ENCODE results near the gene ACYP2.
"Not testable (repeated sequence)": the region's sequence is repeated elsewhere in the genome, so short reads cannot be mapped to it uniquely, and the experiment has no call there.

The ACYP2 gene

GRCh38 chr2:54099829-54100585 is 15.4 kb upstream of the ACYP2 start:
- no peak for DNase-seq

GRCh38 chr2:54100772-54101171 is 14.6 kb upstream of the ACYP2 start:
- DNase-seq = no peak

GRCh38 chr2:54103454-54104314 is 11.7 kb upstream of the ACYP2 start:
- no peak for DNase-seq

- peak; percentile 68 for DNase-seq
Measured at GRCh38 chr2:54106631-54107454, 8.6 kb upstream of the ACYP2 start.

GRCh38 chr2:54107455-54107764 is 8.0 kb upstream of the ACYP2 start:
- peak; percentile 38 for DNase-seq

- peak; percentile 40 for DNase-seq
Measured at GRCh38 chr2:54107903-54108615, 7.4 kb upstream of the ACYP2 start.

GRCh38 chr2:54109848-54110247 is 5.6 kb upstream of the ACYP2 start:
- no peak for DNase-seq

GRCh38 chr2:54114479-54114878 is 936 bp upstream of the ACYP2 start:
- not testable (repeated sequence) for DNase-seq

GRCh38 chr2:54114936-54115283 is 505 bp upstream of the ACYP2 start:
- DNase-seq = no peak

GRCh38 chr2:54116598-54116997 is 1.2 kb downstream of the ACYP2 start:
- DNase-seq = not testable (repeated sequence)

- no peak for DNase-seq
Measured at GRCh38 chr2:54120950-54121349, 5.5 kb downstream of the ACYP2 start.

GRCh38 chr2:54122171-54122935 is 6.9 kb downstream of the ACYP2 start:
- no peak for DNase-seq

- no peak for DNase-seq
Measured at GRCh38 chr2:54122939-54123338, 7.5 kb downstream of the ACYP2 start.

- DNase-seq = not testable (repeated sequence)
Measured at GRCh38 chr2:54127174-54127573, 11.8 kb downstream of the ACYP2 start.

- DNase-seq = no peak
Measured at GRCh38 chr2:54133056-54133455, 17.6 kb downstream of the ACYP2 start.

GRCh38 chr2:54139210-54139609 is 23.8 kb downstream of the ACYP2 start:
- DNase-seq = no peak

- DNase-seq = no peak
Measured at GRCh38 chr2:54143780-54144179, 28.4 kb downstream of the ACYP2 start.

- DNase-seq = no peak
Measured at GRCh38 chr2:54148391-54148790, 33.0 kb downstream of the ACYP2 start.

- DNase-seq = no peak
Measured at GRCh38 chr2:54149638-54150441, 34.4 kb downstream of the ACYP2 start.

GRCh38 chr2:54158311-54158710 is 42.9 kb downstream of the ACYP2 start:
- DNase-seq = no peak
